GM23338 (cell line): ENCODE data around the gene TGFBR3. TPM values are rescaled to one million over a fixed set of nuclear protein-coding genes. Genes with fewer than 3 reads are reported as not detected.

Experiments
- ATAC-seq: fragments of 200-7000 bp; cut with Tn5 transposase; 3 replicates; pipeline ENCODE4 v1.9.1; 2020
- DNase-seq: peaks from one replicate; pipeline ENCODE4 v3.0.0-alpha.2; 2015; ENCODE audit warnings: low spot score
- H2AFZ ChIP-seq: fragments of 200-600 bp; sonication (generic); 2 replicates; pipeline ENCODE4 v1.8.0; 2016; ENCODE audit warnings: antibody characterized with exemption, mild to moderate bottlenecking, moderate library complexity
- H3F3A ChIP-seq: fragments of 200-600 bp; sonication (generic); replicated peaks from 2 replicates; pipeline ENCODE4 v1.8.0; 2017; ENCODE audit warnings: antibody characterized with exemption, mixed run types, low read depth
- H3K27ac ChIP-seq: fragments of 200-600 bp; sonication (generic); 2 replicates; pipeline ENCODE4 v1.6.1; 2016; ENCODE audit warnings: low read depth
- H3K27me3 ChIP-seq: fragments of 200-600 bp; sonication (generic); 2 replicates; pipeline ENCODE4 v1.8.0; 2016; ENCODE audit warnings: mild to moderate bottlenecking, mixed run types, moderate library complexity; ENCODE audit not compliant: insufficient read depth
- H3K36me3 ChIP-seq: fragments of 200-600 bp; sonication (generic); 2 replicates; pipeline ENCODE4 v1.8.0; 2016; ENCODE audit warnings: mild to moderate bottlenecking; ENCODE audit not compliant: insufficient read depth
- H3K4me1 ChIP-seq: fragments of 200-600 bp; sonication (generic); 2 replicates; pipeline ENCODE4 v1.8.0; 2016; ENCODE audit warnings: mild to moderate bottlenecking, moderate library complexity; ENCODE audit not compliant: insufficient read depth
- H3K4me2 ChIP-seq: fragments of 200-600 bp; sonication (generic); 2 replicates; pipeline ENCODE4 v1.7.1; 2017; ENCODE audit warnings: mixed run types
- H3K4me3 ChIP-seq: fragments of 200-600 bp; sonication (generic); 2 replicates; pipeline ENCODE4 v1.6.1; 2016; ENCODE audit warnings: mixed run types
- H3K79me2 ChIP-seq: fragments of 200-600 bp; sonication (generic); replicated peaks from 2 replicates; pipeline ENCODE4 v1.8.0; 2017; ENCODE audit warnings: mild to moderate bottlenecking; ENCODE audit not compliant: insufficient read depth
- H3K9me2 ChIP-seq: fragments of 200-600 bp; sonication (generic); 2 replicates; pipeline ENCODE4 v1.8.0; 2017; ENCODE audit not compliant: insufficient read depth
- H4K20me1 ChIP-seq: fragments of 200-600 bp; sonication (generic); replicated peaks from 2 replicates; pipeline ENCODE4 v1.8.0; 2017; ENCODE audit warnings: mild to moderate bottlenecking; ENCODE audit not compliant: insufficient read depth
- H3K27ac Mint-ChIP-seq: 2 replicates; pipeline ENCODE4 v1.8.0; 2020; ENCODE audit warnings: inconsistent platforms, mild to moderate bottlenecking, moderate library complexity, mixed read lengths
- H3K27me3 Mint-ChIP-seq: 3 replicates; pipeline ENCODE4 v1.8.0; 2022; ENCODE audit warnings: low read depth, mild to moderate bottlenecking, moderate library complexity, mixed read lengths, inconsistent platforms; ENCODE audit not compliant: insufficient read depth, poor library complexity
- H3K36me3 Mint-ChIP-seq: 3 replicates; pipeline ENCODE4 v1.8.0; 2021; ENCODE audit warnings: low read depth, mild to moderate bottlenecking, inconsistent platforms, moderate library complexity, mixed read lengths
- H3K4me1 Mint-ChIP-seq: 3 replicates; pipeline ENCODE4 v1.8.0; 2020; ENCODE audit warnings: mild to moderate bottlenecking, inconsistent platforms, mixed read lengths
- H3K4me3 Mint-ChIP-seq: 3 replicates; pipeline ENCODE4 v1.8.0; 2021; ENCODE audit warnings: moderate library complexity, mild to moderate bottlenecking, inconsistent platforms, mixed read lengths
- H3K9me3 Mint-ChIP-seq: 3 replicates; pipeline ENCODE4 v1.8.0; 2020; ENCODE audit warnings: moderate library complexity, mild to moderate bottlenecking, inconsistent platforms, mixed read lengths
- ETS1 ChIP-seq: IDR thresholded peaks from 2 replicates; pipeline ENCODE4 v1.6.1; 2016; ENCODE audit warnings: antibody characterized with exemption
- EZH2 ChIP-seq: fragments of 200-600 bp; sonication (generic); IDR thresholded peaks from one replicate; pipeline ENCODE4 v1.8.0; 2017; ENCODE audit warnings: antibody characterized with exemption, mild to moderate bottlenecking, low read depth; ENCODE audit not compliant: unreplicated experiment
- EZH2phosphoT487 ChIP-seq: fragments of 200-600 bp; sonication (generic); IDR thresholded peaks from one replicate; pipeline ENCODE4 v1.8.1; 2018; ENCODE audit warnings: antibody characterized with exemption; ENCODE audit not compliant: unreplicated experiment
- JUNB ChIP-seq: IDR thresholded peaks from one replicate; pipeline ENCODE4 v1.6.1; 2016; ENCODE audit warnings: antibody characterized with exemption; ENCODE audit not compliant: unreplicated experiment
- NANOG ChIP-seq: IDR thresholded peaks from 2 replicates; pipeline ENCODE4 v1.6.1; 2016; ENCODE audit warnings: antibody characterized with exemption, borderline replicate concordance
- REST ChIP-seq: IDR thresholded peaks from one replicate; pipeline ENCODE4 v1.6.1; 2018; ENCODE audit warnings: antibody characterized with exemption; ENCODE audit not compliant: unreplicated experiment
- STAT1 ChIP-seq: IDR thresholded peaks from one replicate; pipeline ENCODE4 v1.6.1; 2016; ENCODE audit warnings: antibody characterized with exemption; ENCODE audit not compliant: unreplicated experiment
- ZNF114 ChIP-seq: fragments of 250-450 bp; sonication (Bioruptor Pico); IDR thresholded peaks from 2 replicates; pipeline ENCODE4 v1.5.0; 2020; ENCODE audit warnings: mild to moderate bottlenecking, moderate library complexity
- ZNF331 ChIP-seq: fragments of 250-450 bp; sonication (Bioruptor Pico); IDR thresholded peaks from 2 replicates; pipeline ENCODE4 v1.5.0; 2020; ENCODE audit warnings: low read depth, mild to moderate bottlenecking, moderate library complexity
- polyA plus RNA-seq: library from polyadenylated mRNA; unstranded; fragments of >200 nt; fragmentation: Nextera tagmentation; extraction: Ambion mirVana; gene quantifications from 2 replicates; pipeline ENCODE4 v1.2.1, GENCODE V29; 2016
- total RNA-seq: library from RNA; depleted of rRNA; stranded (reverse); fragments of >200 nt; shearing (Covaris generic); gene quantifications from 2 replicates; pipeline ENCODE4 v1.2.3, GENCODE V29; 2014
- TF ChIP-seq, protein P1 (sequence below), 2 experiments: fragments of 200-600 bp in 1 of 2; sonication (generic) in 1 of 2; conservative IDR thresholded peaks; 2 replicates each; pipeline versions ENCODE4 v1.5.1 to v1.6.1; 2016 to 2017; ENCODE audit warnings: antibody characterized with exemption in 2 of 2, low read depth in 2 of 2, mild to moderate bottlenecking in 2 of 2, moderate library complexity in 1 of 2

TGFBR3 gene
- total and polyA plus RNA-seq, 2 experiments from 2014 or later: 1.7 to 2.9 TPM

- H3K9me2 ChIP-seq: no peaks in the 10 kb centered on the region; the same call in 1 of the 2 replicates
- peaks cover 16% of the 10 kb centered on the region; the same call in 2 of the 3 replicates for H3K4me1 Mint-ChIP-seq
- no peaks in the 10 kb centered on the region for H3K79me2 ChIP-seq
- no peak overlapping the region for H3K4me2 ChIP-seq
- peak overlapping the region; percentile 87; the same call in 1 of the 2 replicates for H3K27ac Mint-ChIP-seq
- H2AFZ ChIP-seq: no peak overlapping the region
- H3K27me3 ChIP-seq: no peaks in the 10 kb centered on the region
- no peaks in the 10 kb centered on the region for H3K9me3 Mint-ChIP-seq
- no peaks in the 10 kb centered on the region for H3K36me3 ChIP-seq
- no peaks in the 10 kb centered on the region for H3F3A ChIP-seq
- no peak overlapping the region for H3K4me3 Mint-ChIP-seq
- no peaks in the 10 kb centered on the region for H3K36me3 Mint-ChIP-seq
- TF ChIP-seq EZH2: no peak
- TF ChIP-seq, protein P1, sequence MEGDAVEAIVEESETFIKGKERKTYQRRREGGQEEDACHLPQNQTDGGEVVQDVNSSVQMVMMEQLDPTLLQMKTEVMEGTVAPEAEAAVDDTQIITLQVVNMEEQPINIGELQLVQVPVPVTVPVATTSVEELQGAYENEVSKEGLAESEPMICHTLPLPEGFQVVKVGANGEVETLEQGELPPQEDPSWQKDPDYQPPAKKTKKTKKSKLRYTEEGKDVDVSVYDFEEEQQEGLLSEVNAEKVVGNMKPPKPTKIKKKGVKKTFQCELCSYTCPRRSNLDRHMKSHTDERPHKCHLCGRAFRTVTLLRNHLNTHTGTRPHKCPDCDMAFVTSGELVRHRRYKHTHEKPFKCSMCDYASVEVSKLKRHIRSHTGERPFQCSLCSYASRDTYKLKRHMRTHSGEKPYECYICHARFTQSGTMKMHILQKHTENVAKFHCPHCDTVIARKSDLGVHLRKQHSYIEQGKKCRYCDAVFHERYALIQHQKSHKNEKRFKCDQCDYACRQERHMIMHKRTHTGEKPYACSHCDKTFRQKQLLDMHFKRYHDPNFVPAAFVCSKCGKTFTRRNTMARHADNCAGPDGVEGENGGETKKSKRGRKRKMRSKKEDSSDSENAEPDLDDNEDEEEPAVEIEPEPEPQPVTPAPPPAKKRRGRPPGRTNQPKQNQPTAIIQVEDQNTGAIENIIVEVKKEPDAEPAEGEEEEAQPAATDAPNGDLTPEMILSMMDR (conservative IDR thresholded peaks at IDR 0.05; ENCODE audit: low read depth in 2 of 2): no peak
- TF ChIP-seq NANOG: no peak
- no peak for TF ChIP-seq JUNB
- no peak for TF ChIP-seq EZH2phosphoT487
- TF ChIP-seq ETS1: no peak
- ATAC-seq: no peak
- H3K27me3 Mint-ChIP-seq: no peaks in the 10 kb centered on the region
- H3K4me3 ChIP-seq: no peak overlapping the region
- peaks cover 5% of the 10 kb centered on the region; the same call in 1 of the 2 replicates for H3K4me1 ChIP-seq
- H4K20me1 ChIP-seq: no peaks in the 10 kb centered on the region
- DNase-seq: no peak
- H3K27ac ChIP-seq: no peak overlapping the region
Measured at GRCh38 chr1:91819038-91819788, 66.7 kb downstream of the TGFBR3 start.

DNA sequence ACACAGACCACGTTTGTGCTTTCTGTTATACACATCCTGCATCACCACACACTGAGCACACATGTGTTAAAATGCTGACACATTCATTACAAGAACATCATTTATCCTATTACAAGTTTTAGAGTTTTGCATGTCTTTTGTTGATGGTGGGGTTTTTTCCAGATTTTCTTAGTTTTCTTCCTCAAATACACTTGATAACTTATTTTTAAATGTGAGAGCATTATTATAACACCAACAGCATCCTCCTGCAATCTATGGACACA lies 67.3 kb downstream of the TGFBR3 start:
- ATAC-seq (no peak), DNase-seq (no peak)
- no peak overlapping the region for H2AFZ ChIP-seq
- H3K4me1 Mint-ChIP-seq: peaks cover 16% of the 10 kb centered on the region; the same call in 2 of the 3 replicates
- H3F3A ChIP-seq: no peaks in the 10 kb centered on the region
- H3K4me1 ChIP-seq: peaks cover 5% of the 10 kb centered on the region; the same call in 1 of the 2 replicates
- no peaks in the 10 kb centered on the region for H3K27me3 Mint-ChIP-seq
- H4K20me1 ChIP-seq: no peaks in the 10 kb centered on the region
- no peaks in the 10 kb centered on the region for H3K9me3 Mint-ChIP-seq
- no peaks in the 10 kb centered on the region for H3K27me3 ChIP-seq
- H3K27ac Mint-ChIP-seq: peak overlapping the region; percentile 87; the same call in 1 of the 2 replicates
- H3K79me2 ChIP-seq: no peaks in the 10 kb centered on the region
- H3K4me2 ChIP-seq: no peak overlapping the region
- H3K27ac ChIP-seq: no peak overlapping the region
- H3K9me2 ChIP-seq: no peaks in the 10 kb centered on the region; the same call in 1 of the 2 replicates
- H3K4me3 Mint-ChIP-seq: no peak overlapping the region
- H3K4me3 ChIP-seq: no peak overlapping the region
- no peaks in the 10 kb centered on the region for H3K36me3 Mint-ChIP-seq
- no peaks in the 10 kb centered on the region for H3K36me3 ChIP-seq
- TF ChIP-seq ZNF114 (CRISPR knock-in tag) (no peak), REST (no peak), STAT1 (no peak), ZNF331 (CRISPR knock-in tag) (no peak)
- TF ChIP-seq, protein P1 (conservative IDR thresholded peaks at IDR 0.05; ENCODE audit: low read depth in 2 of 2): no peak
